Type B pancreatic cell (in vitro differentiated cells): ENCODE results near the gene EPHA3. TPM values are rescaled to one million over a fixed set of nuclear protein-coding genes. Genes with fewer than 3 reads are reported as not detected.
A peak's percentile ranks its signal among the peaks of the same experiment; 100 is the strongest.

Experiments
- DNase-seq: peaks from one replicate; pipeline ENCODE4 v3.0.0; 2021; ENCODE audit warnings: mixed read lengths; ENCODE audit not compliant: unreplicated experiment; ENCODE audit errors: extremely low spot score
- H3K27ac Mint-ChIP-seq: 2 replicates; pipeline ENCODE4 v1.8.0; 2021; ENCODE audit warnings: mild to moderate bottlenecking, mixed read lengths
- H3K27me3 Mint-ChIP-seq: 2 replicates; pipeline ENCODE4 v1.8.0; 2021; ENCODE audit warnings: mixed read lengths
- H3K36me3 Mint-ChIP-seq: 2 replicates; pipeline ENCODE4 v1.8.0; 2021; ENCODE audit warnings: mixed read lengths
- H3K4me1 Mint-ChIP-seq: one replicate; pipeline ENCODE4 v1.8.0; 2021; ENCODE audit warnings: mixed read lengths; ENCODE audit not compliant: unreplicated experiment
- H3K4me3 Mint-ChIP-seq: 2 replicates; pipeline ENCODE4 v1.8.0; 2021; ENCODE audit warnings: mild to moderate bottlenecking, mixed read lengths
- H3K9me3 Mint-ChIP-seq: 2 replicates; pipeline ENCODE4 v1.8.0; 2021; ENCODE audit warnings: mixed read lengths
- CTCF ChIP-seq: fragments of 200-600 bp; sonication (generic); conservative IDR thresholded peaks from 2 replicates; pipeline ENCODE4 v1.5.0; 2021; ENCODE audit warnings: antibody characterized with exemption, mild to moderate bottlenecking
- total RNA-seq: library from RNA; stranded (reverse); gene quantifications from 2 replicates; pipeline ENCODE4 v1.2.1, GENCODE V29; 2021; ENCODE audit warnings: low replicate concordance

The EPHA3 gene
- total RNA-seq, 1 donor from 2014 or later = 30.3 TPM

DNA sequence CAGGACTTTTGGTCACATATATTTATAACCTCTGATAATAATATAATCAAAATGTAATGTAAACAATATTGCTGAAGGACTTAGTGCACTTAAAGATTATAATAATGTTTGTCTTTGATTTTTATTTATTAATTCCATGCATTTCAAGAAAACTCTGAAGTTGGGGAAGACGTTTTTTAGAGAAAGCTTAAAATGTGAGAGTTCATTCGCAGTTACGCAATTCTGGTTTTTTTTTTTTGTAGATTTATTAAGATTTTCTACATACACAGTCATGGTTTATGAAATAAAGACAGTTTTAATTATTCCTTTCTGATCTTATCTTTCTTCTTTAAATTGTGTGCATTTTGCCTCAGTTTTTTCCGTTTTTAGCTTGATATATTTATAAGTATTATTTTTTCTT is 204.7 kb downstream of the EPHA3 start:
- H3K4me1 Mint-ChIP-seq = peaks cover 5% of the 10 kb centered on the region
- H3K27ac Mint-ChIP-seq = no peak overlapping the region
- no peak for DNase-seq
- no peaks in the 10 kb centered on the region for H3K9me3 Mint-ChIP-seq
- no peak for TF ChIP-seq CTCF
- no peak overlapping the region for H3K4me3 Mint-ChIP-seq
- H3K27me3 Mint-ChIP-seq = no peaks in the 10 kb centered on the region
- H3K36me3 Mint-ChIP-seq = no peaks in the 10 kb centered on the region

DNA sequence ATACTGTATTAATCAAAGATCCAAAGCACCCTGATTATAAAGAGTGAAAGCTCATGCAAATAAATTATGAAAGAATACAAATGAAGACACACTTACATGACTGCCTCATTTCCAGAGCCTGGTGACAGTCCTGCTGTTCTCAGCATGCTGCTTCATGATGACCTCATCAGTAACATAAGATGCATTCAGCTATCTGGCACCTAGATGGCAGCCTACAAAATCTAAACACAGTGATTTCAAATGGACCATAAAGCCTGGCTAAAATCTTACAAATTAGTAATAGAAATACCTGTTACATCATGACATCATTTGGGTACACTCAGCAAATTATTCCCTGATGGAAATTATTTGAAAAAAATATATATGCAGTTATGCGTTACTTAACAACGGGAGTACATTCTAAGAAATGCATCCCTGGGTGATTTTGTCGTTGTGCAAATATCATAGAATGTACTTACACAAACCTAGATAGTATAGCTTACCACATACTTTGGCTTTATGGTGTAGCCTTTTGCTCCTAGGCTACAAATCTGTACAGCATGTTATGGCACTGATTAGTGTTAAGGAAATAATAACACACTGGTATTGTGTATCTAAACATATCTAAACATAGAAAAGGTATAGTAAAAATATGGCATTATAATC is 207.2 kb downstream of the EPHA3 start:
- Mint-ChIP-seq H3K9me3 (no peaks in the 10 kb centered on the region), H3K4me1 (peaks cover 5% of the 10 kb centered on the region), H3K36me3 (no peaks in the 10 kb centered on the region), H3K4me3 (no peak overlapping the region), H3K27ac (no peak overlapping the region), H3K27me3 (no peaks in the 10 kb centered on the region)
- TF ChIP-seq CTCF = peak; percentile 60
- DNase-seq = no peak

DNA sequence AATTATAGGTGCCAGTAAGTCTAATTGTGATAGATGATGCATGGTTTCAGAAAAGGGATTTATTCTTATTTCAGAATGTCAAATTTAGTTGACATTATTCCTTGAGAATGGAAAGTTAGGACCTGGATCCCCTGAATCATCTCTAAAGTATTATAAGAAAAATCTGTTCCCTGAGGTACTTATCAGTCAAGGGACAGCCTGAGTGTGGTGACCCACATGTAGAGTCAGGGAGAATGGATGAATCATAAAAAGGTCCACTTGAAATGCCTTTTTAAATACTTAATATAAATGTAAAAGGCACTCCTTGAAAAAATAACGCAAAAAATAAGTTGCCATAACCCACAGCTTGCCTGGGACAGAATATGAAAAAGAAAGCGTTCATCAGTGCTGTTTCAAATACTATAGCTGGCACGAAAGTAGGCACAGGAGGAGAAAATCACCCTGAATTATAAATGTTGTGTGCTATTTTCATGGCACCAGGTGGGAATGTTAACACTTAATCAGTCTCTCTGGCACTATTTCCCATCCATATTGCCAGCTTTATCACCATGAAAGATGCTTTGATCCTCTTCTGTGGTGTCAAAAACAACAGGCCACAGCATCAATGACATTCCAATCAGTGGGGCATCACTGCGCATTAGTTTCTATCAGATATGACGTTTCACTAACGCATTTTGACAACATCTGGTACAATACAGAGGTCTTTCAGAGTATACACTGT is 208.5 kb downstream of the EPHA3 start:
- Mint-ChIP-seq H3K4me1 (peaks cover 5% of the 10 kb centered on the region), H3K4me3 (no peak overlapping the region), H3K9me3 (no peaks in the 10 kb centered on the region), H3K27me3 (no peaks in the 10 kb centered on the region), H3K27ac (no peak overlapping the region), H3K36me3 (no peaks in the 10 kb centered on the region)
- no peak for TF ChIP-seq CTCF
- DNase-seq = no peak

GRCh38 chr3:89320186-89320585 is 212.8 kb downstream of the EPHA3 start:
- Mint-ChIP-seq H3K4me3 (no peak overlapping the region), H3K4me1 (peaks cover 3% of the 10 kb centered on the region), H3K27me3 (peaks cover 3% of the 10 kb centered on the region), H3K36me3 (no peaks in the 10 kb centered on the region), H3K27ac (no peak overlapping the region), H3K9me3 (no peaks in the 10 kb centered on the region)
- no peak for DNase-seq
- TF ChIP-seq CTCF = no peak

GRCh38 chr3:89326997-89327396 is 219.6 kb downstream of the EPHA3 start:
- Mint-ChIP-seq H3K4me1 (peaks cover 3% of the 10 kb centered on the region), H3K27me3 (peaks cover 16% of the 10 kb centered on the region)
- no peak for DNase-seq

More at GRCh38 chr3:89326997-89327396, 219.6 kb downstream of the EPHA3 start:
- no peak for TF ChIP-seq CTCF
- Mint-ChIP-seq H3K9me3 (no peaks in the 10 kb centered on the region), H3K27ac (no peak overlapping the region), H3K36me3 (no peaks in the 10 kb centered on the region), H3K4me3 (no peak overlapping the region)
